ENCODE data around the gene GRM5. TPM values are rescaled to one million over a fixed set of nuclear protein-coding genes. Genes with fewer than 3 reads are reported as not detected.
"Not testable (repeated sequence)": the region's sequence is repeated elsewhere in the genome, so short reads cannot be mapped to it uniquely, and the experiment has no call there.

GRM5 gene
- total RNA-seq, 2 experiments from 2014 or later: not detected

- H3K27ac Mint-ChIP-seq; H3K4me3 Mint-ChIP-seq; H3K27me3 Mint-ChIP-seq; DNase-seq; CTCF ChIA-PET; ATAC-seq; H3K4me1 Mint-ChIP-seq; H3K36me3 Mint-ChIP-seq; H3K9me3 Mint-ChIP-seq (ENCODE audit: low read depth): not testable (repeated sequence)
Measured at GRCh38 chr11:89029671-89030070, 36.1 kb downstream of the GRM5 start.

DNA sequence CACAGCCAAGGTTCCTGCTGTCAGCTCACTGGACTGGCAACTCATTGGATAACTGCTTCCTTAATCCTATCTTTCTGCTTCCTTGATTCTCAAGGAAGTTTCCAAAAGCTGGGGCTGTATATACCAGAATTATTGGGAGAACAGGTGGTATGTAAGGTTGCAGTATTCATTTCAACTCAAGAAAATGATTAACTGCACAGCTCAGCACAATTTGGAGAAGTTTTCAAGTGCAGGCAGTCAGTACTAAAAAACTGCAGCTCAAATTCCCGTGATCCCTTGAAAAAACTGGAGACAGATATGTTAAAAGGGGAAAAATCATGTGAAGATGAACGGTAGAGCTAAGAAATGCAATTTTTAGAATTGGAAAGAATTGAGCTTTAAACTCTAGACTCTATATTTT lies 44.4 kb downstream of the GRM5 start:
- CTCF ChIA-PET: no interaction called here
- H3K27ac Mint-ChIP-seq: no peak overlapping the region
- no peak overlapping the region for H3K4me3 Mint-ChIP-seq
- H3K9me3 Mint-ChIP-seq (ENCODE audit: low read depth): no peaks in the 10 kb centered on the region
- ATAC-seq: no peak
- DNase-seq: no peak
- no peaks in the 10 kb centered on the region for H3K27me3 Mint-ChIP-seq
- H3K36me3 Mint-ChIP-seq: no peaks in the 10 kb centered on the region
- no peaks in the 10 kb centered on the region for H3K4me1 Mint-ChIP-seq

DNA sequence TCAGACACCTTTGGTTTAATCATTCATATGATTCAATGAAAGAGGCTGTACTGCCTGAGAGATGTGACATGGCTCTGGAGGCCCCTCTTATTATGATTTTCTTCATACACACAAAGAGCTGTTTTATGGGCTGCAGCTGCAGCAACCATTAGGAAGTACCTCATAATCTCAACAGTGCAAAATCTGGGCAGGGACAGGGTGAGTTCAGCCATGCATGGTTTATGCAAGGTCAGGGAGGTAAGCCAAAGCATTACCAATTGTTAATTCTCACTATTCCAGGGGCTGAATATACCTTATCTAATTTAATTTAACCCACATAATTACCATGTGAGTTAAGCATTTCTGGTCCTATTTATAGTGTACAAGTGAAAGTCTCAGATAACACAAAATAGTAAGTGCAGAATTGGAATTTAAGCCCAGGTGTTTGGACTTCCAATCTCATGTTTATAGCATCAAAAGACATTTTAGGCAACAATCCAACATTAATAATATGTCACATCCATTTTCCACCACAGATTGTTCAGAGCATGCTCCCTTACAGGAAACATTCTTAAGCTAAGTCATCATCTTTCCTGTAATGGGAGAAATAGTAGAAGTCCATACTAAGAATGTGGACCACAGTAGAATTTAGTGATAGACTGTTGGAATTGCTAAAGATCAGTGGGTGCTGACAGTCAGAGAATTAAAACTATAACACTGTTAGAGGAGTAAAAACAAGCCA lies 45.8 kb downstream of the GRM5 start:
- ATAC-seq; CTCF ChIA-PET; H3K9me3 Mint-ChIP-seq (ENCODE audit: low read depth); H3K4me1 Mint-ChIP-seq; DNase-seq; H3K27ac Mint-ChIP-seq; H3K36me3 Mint-ChIP-seq; H3K27me3 Mint-ChIP-seq; H3K4me3 Mint-ChIP-seq: not testable (repeated sequence)

GRCh38 chr11:89016214-89016613 lies 49.6 kb downstream of the GRM5 start:
- Mint-ChIP-seq H3K4me1 (no peaks in the 10 kb centered on the region), H3K4me3 (no peak overlapping the region), H3K27me3 (no peaks in the 10 kb centered on the region), H3K36me3 (no peaks in the 10 kb centered on the region), H3K27ac (no peak overlapping the region), H3K9me3 (ENCODE audit: low read depth) (no peaks in the 10 kb centered on the region)
- CTCF ChIA-PET: no interaction called here
- DNase-seq (no peak), ATAC-seq (no peak)

DNA sequence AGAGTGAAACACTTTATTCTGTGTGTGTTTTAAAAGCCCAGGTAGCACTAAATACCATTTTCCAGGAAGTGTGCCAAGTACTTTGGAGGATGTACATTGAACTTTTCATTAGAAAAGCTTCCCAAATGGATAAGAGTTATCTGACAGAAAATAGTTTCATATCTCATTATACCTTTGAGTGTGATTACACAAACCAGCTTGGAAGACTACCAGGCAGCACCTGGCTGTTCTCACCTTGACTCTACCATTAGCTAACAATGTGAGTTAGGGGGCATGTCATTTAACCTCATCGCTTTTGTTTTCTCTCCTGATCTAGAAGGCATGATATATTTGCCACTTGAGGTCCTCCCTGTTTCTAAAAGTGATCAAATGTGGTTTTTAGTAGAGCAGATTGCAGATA lies 50.2 kb downstream of the GRM5 start:
- DNase-seq (no peak), ATAC-seq (no peak)
- no peaks in the 10 kb centered on the region for H3K27me3 Mint-ChIP-seq
- H3K4me1 Mint-ChIP-seq: no peaks in the 10 kb centered on the region
- H3K27ac Mint-ChIP-seq: no peak overlapping the region
- no peak overlapping the region for H3K4me3 Mint-ChIP-seq
- no peaks in the 10 kb centered on the region for H3K36me3 Mint-ChIP-seq
- CTCF ChIA-PET: no interaction called here
- no peaks in the 10 kb centered on the region for H3K9me3 Mint-ChIP-seq (ENCODE audit: low read depth)

GRCh38 chr11:89000852-89001251 lies 64.9 kb downstream of the GRM5 start:
- DNase-seq; H3K27me3 Mint-ChIP-seq; H3K4me1 Mint-ChIP-seq; H3K9me3 Mint-ChIP-seq (ENCODE audit: low read depth); H3K4me3 Mint-ChIP-seq; H3K36me3 Mint-ChIP-seq; H3K27ac Mint-ChIP-seq; ATAC-seq; CTCF ChIA-PET: not testable (repeated sequence)

- Mint-ChIP-seq H3K9me3 (ENCODE audit: low read depth) (no peaks in the 10 kb centered on the region), H3K27ac (no peak overlapping the region), H3K27me3 (no peaks in the 10 kb centered on the region), H3K36me3 (no peaks in the 10 kb centered on the region), H3K4me3 (no peak overlapping the region), H3K4me1 (no peaks in the 10 kb centered on the region)
- CTCF ChIA-PET: no interaction called here
- no peak for DNase-seq
- ATAC-seq: no peak
Measured at GRCh38 chr11:88979641-88980040, 86.1 kb downstream of the GRM5 start.

DNA sequence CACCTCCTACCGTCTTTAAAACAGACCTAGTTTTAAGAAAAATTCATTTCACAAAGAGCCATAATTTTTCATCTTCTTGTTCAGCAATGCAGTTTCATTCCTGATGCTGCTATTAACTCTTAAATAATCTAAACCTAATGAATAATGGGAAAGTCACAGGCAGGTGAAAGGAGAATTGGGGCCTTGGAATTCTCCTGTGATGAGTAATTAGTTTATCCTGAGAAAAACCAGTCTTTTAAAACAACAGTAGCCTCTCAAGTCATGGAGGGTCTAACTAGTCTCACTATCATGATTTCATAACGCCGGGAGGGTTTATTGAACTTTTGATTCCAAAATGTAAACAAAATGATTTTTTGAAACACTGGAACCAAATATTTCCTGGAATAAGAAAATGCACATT lies 86.8 kb downstream of the GRM5 start:
- ATAC-seq, CTCF ChIA-PET, H3K4me1 Mint-ChIP-seq: not testable (repeated sequence)

DNA sequence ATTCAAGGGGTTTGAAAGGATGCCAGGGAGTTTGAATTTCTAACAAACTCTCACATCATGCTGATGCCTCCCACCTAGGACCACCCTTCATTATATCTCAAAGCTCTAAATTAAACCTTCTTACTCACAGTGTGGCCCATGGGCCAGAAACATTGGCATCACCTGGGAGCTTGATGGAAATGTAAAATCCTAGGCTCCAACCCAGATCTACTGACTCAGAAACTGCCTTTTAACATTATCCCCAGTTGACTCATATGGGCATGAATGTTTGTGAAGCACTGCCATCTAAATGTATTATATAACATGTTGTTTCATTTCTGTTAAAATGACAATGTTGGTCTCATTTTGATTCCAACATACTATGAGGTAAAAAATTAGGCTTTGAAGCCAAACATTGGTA lies 90.3 kb downstream of the GRM5 start:
- H3K27ac Mint-ChIP-seq; H3K4me3 Mint-ChIP-seq; H3K36me3 Mint-ChIP-seq; H3K4me1 Mint-ChIP-seq; H3K9me3 Mint-ChIP-seq (ENCODE audit: low read depth); DNase-seq; CTCF ChIA-PET; ATAC-seq; H3K27me3 Mint-ChIP-seq: not testable (repeated sequence)

More for the DNA sequence above, 86.8 kb downstream of the GRM5 start:
- H3K27ac Mint-ChIP-seq; H3K27me3 Mint-ChIP-seq; H3K4me3 Mint-ChIP-seq; H3K9me3 Mint-ChIP-seq (ENCODE audit: low read depth); H3K36me3 Mint-ChIP-seq; DNase-seq: not testable (repeated sequence)

GRCh38 chr11:88972210-88972609 lies 93.6 kb downstream of the GRM5 start:
- no peak overlapping the region for H3K4me3 Mint-ChIP-seq
- CTCF ChIA-PET: no interaction called here
- H3K36me3 Mint-ChIP-seq: no peaks in the 10 kb centered on the region
- no peak for DNase-seq
- H3K27me3 Mint-ChIP-seq: no peaks in the 10 kb centered on the region
- no peak overlapping the region for H3K27ac Mint-ChIP-seq
- no peak for ATAC-seq
- H3K9me3 Mint-ChIP-seq (ENCODE audit: low read depth): no peaks in the 10 kb centered on the region
- H3K4me1 Mint-ChIP-seq: no peaks in the 10 kb centered on the region

- DNase-seq; H3K36me3 Mint-ChIP-seq; H3K9me3 Mint-ChIP-seq (ENCODE audit: low read depth); H3K4me1 Mint-ChIP-seq; ATAC-seq; H3K4me3 Mint-ChIP-seq; CTCF ChIA-PET; H3K27ac Mint-ChIP-seq; H3K27me3 Mint-ChIP-seq: not testable (repeated sequence)
Measured at GRCh38 chr11:88961621-88962020, 104.2 kb downstream of the GRM5 start.

DNA sequence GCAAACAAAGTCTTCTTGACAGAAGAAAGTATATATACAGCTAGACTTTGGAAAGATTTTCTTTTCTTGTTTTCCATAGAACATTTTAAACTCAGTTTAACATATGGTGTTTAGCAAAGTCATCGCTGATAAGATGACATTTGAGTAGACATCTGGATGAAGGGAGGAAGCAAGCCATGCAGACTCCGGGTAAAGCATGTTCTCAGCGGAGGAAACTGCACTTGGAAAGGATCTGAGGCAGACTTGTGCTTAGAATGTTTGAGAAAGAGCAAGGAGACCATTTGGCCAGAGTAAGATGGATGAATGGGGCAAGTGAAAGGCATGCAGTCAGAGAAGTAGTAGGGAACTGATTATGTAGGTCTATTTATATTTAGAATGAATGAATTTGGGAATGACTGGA lies 105.9 kb downstream of the GRM5 start:
- CTCF ChIA-PET; ATAC-seq; H3K36me3 Mint-ChIP-seq; H3K4me1 Mint-ChIP-seq; H3K27me3 Mint-ChIP-seq; DNase-seq; H3K27ac Mint-ChIP-seq; H3K9me3 Mint-ChIP-seq (ENCODE audit: low read depth); H3K4me3 Mint-ChIP-seq: not testable (repeated sequence)

GRCh38 chr11:88950975-88951374 lies 114.8 kb downstream of the GRM5 start:
- H3K9me3 Mint-ChIP-seq (ENCODE audit: low read depth): no peaks in the 10 kb centered on the region
- H3K4me1 Mint-ChIP-seq: no peaks in the 10 kb centered on the region
- H3K27me3 Mint-ChIP-seq: no peaks in the 10 kb centered on the region
- ATAC-seq (no peak), DNase-seq (no peak)
- no peaks in the 10 kb centered on the region for H3K36me3 Mint-ChIP-seq
- H3K4me3 Mint-ChIP-seq: no peak overlapping the region
- no peak overlapping the region for H3K27ac Mint-ChIP-seq
- CTCF ChIA-PET: no interaction called here

- H3K4me3 Mint-ChIP-seq, H3K27ac Mint-ChIP-seq: not testable (repeated sequence)
Measured at GRCh38 chr11:88948908-88949307, 116.9 kb downstream of the GRM5 start.

More at GRCh38 chr11:88948908-88949307, 116.9 kb downstream of the GRM5 start:
- H3K27me3 Mint-ChIP-seq; DNase-seq; H3K4me1 Mint-ChIP-seq; CTCF ChIA-PET; H3K9me3 Mint-ChIP-seq (ENCODE audit: low read depth); ATAC-seq; H3K36me3 Mint-ChIP-seq: not testable (repeated sequence)
